HK-2 (cell line): Measurements from ENCODE around the gene PTPRZ1.

Experiments used
- DNase-seq: peaks from one replicate; pipeline ENCODE4 v3.0.0-alpha.2; 2018; ENCODE audit not compliant: unreplicated experiment

PTPRZ1 gene

DNA sequence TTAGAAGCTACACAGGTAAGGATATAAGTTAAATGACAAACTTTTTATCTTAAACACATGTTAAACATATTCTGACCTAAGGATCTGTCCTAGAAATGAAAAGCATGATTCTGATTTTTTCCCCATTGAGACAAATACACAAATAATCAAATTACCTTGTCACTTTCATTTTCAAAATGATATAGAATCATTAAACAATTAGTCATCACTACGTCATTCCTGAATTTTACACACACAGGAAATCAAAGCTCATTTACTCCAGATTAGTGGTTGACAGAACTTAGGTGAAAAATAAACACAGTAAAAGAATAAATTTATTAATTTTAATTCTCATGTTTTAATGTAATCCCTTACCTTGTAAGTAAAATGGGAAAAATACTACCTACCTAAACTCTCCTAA is 182.1 kb downstream of the PTPRZ1 start:
- DNase-seq = no peak

DNA sequence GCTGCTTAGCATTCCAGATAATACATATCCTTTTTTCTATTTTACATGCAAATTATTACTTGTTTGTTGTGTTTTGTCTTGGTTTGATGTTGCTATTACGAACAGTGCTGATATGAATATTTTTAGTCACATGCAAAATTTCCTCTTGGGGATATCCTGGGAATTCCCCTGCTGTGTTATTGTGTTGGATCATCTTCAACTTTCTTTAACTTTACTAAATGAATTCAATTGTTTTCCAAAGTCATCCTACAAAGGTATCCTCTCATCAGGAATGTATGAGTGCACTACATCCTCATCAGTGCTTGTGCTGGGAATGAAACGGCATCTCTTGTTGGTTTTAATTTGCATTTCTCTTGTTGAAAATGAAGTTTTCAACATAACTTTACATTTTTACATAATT is 184.0 kb downstream of the PTPRZ1 start:
- no peak for DNase-seq

DNA sequence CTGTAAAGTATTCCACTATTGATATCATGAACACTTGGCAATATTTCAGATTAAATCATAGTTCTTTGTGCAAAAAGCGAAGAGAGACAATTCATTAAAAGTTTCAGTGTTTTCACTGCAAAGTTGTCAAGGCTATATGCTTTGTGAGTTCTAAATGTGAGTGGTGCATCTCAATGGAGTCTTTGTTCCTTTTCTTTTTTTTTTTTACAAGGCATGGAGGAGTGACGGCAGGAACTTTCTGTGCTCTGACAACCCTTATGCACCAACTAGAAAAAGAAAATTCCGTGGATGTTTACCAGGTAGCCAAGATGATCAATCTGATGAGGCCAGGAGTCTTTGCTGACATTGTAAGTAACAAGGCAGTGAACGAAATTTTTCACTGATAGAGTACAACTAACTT is 186.6 kb downstream of the PTPRZ1 start:
- DNase-seq = no peak

DNA sequence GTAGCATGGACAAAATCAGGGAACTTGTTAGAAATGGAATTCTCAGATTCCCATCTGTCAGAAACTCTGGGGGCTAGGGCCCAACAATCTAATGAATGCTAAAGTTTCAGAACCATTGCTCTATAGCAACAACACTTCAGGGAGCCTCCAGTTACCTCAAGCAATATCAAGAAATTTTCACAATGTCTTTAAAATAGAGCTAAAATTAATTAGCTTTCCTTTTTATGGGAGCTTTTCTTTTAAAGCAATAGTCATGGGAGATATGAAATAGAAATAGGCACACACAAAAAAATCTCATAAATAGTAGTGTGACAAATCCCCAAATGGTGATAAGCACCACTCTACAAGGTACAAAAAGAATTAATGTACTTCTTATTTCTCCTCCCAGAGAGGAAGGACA is 190.2 kb downstream of the PTPRZ1 start:
- no peak for DNase-seq

DNA sequence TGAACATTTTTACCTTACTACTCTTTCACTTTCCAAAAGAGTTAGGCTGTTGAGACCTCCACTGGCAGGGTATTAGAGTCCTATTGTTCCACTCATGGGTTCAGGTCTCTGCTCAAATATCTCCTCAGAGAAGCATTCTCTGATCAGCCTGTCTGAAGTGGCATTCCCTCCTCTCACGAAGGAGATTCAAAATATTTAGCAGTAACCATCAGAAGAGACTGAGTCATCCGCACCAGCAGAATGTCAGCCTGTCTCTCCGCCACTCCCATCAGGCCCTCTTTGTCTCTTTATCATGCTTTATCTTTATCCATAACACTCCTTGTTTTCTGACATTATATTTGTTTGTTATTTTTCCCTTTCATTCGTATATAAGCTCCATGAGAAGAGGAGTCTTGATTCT is 192.0 kb downstream of the PTPRZ1 start:
- DNase-seq = no peak

DNA sequence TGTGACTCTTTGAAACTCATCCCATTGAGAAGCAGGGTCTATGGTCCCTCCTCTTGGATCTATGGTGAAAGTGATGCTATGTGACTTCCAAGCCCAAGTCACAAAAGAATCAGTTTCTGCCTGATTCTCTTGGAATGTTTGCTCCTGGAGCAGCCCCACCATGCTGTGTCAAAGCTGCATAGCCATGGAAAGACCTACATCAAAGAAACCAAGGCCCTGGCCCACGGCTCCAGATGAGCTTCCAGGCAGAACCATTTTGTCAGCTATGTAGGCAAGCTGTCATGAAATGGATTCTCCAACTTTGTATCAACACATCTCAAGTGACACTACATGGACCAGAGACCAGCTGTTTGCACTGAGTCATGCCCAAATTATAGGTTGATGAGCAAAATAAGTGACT is 194.1 kb downstream of the PTPRZ1 start:
- no peak for DNase-seq

DNA sequence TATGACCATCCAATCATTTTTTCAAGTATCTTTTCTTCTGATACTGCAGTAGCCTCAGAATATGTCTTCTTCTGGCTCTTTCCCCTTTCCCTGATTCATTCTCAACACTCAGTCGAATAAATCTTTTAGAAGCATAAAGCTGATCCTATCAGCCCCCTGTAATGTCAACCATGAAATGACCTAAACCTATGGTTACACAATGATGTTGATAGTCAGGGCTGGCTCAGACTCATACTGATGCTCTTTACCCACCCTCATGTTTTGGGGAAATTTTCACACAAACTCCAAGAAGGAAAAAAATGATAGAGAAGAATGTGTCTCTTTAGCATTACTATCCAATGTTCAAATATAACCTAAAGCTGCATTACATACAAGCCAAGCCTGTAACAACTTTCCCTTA is 195.1 kb downstream of the PTPRZ1 start:
- no peak for DNase-seq

DNA sequence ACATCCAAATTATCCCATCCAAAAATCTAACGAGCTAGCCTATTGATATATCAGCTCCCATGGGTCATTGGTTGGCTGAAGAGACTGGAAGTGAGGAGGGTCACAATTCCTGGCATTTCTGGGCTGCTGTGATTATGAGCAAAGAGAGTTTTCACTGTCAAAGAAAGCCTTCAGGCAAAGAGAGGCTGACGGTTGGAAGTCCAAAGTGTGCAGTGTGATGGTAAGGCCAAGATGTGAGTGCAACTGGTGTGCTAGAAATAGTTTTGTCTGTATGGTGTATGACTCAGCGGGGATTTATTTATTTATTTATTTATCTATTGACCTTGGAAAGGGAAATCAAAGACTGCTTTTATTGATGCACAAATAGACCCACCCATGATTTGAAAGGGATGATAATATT is 196.0 kb downstream of the PTPRZ1 start:
- no peak for DNase-seq

DNA sequence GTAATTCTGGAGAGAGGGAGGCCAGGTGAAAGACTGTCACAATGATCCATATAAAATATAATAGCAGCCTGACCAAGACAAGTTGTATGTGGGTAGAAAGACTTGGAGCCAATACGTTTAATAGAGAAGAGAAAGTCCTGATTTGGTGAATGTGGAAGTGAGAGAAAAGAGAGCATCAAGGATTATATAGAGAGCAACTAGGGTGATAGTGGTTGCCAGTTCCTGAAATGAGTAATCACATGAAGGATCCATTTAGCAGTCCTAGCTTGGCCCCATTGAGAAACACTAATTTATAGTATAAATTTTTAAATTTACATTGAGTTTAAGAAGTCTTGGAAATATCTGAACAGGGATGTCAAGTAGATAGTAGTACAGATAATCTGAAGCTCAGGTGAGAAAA is 197.1 kb downstream of the PTPRZ1 start:
- DNase-seq = no peak

DNA sequence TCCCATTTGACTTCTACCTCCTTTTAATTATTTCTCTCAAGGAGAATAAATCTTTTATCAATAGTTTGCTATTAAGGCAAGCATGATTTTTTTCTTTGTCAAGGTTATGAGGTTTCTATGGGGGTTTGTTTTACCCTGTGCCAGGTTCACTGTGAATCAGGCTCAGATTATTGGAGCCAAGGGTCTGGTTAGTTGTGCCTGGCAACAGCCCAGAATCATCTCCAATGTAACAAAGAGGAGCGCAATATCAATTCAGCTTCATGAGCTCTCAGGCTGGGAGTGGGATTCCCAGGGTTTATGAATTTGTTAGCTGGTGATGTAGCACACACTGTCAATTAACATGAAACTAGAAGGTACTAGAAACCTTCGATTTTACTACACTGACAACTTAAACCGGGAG is 197.9 kb downstream of the PTPRZ1 start:
- no peak for DNase-seq

DNA sequence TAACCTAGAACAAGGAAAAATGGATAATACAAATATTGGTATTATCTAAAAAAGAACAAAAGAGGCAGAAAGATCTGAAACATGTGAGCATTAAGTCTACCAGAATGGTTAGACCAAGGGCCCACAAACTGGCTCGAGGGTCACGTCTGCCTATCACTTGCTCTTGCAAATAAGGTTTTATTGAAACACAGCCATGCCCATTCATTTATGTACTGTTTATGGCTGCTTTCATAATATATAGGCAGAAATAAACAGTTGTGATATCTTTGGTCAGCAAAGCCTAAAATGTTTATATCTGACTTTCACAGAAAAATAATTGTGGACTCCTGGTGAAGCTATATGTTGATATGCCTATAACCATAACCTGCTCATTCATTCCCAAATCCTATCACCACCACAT is 199.3 kb downstream of the PTPRZ1 start:
- no peak for DNase-seq

DNA sequence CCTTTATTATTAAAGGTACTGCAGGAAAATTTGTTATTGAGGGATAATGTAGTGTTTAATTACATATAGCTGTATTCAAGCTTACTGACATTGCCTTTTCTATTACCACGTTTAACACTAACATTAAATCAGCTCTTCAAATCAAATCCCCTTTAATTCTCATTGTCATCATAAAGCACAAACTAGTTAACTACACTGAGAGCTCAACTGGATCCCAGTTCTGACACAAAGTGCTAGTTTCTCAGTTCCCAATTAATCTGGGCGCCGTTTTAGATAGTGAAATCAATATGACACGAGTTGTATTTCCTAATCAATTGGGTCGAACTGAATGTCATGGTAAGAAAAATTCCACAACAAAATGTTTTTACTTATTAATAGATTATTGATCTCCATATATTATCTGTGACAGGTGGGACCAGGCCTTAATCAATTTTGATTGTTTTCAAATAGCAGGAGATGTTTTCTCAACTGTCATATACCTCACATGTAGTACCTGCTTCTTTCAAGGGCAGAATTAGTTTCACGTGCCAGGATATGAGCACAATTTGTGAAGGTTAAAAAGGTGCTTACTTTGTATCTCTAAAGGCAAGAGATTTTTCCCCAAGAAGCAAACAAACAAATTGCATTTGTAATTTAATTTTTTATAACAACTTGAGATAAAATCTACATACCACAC is 200.1 kb downstream of the PTPRZ1 start:
- DNase-seq = no peak

DNA sequence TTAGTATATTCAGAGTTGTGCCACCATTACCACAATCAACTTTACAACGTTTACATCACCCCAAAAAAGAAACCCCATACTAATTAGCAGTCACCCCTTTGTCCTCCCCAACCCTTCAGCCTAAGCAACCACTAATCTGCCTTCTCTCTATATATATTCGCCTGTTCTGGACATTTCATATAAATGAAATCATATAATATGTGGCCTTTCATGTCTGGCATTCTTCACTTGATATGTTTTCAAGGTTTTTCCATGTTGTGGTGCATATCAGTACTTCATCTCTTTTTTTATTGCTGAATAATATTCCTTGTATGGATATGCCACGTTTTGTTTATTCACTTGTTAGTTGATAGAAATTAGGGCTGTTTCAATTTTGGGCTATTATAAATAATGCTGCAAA is 200.7 kb downstream of the PTPRZ1 start:
- DNase-seq = no peak

DNA sequence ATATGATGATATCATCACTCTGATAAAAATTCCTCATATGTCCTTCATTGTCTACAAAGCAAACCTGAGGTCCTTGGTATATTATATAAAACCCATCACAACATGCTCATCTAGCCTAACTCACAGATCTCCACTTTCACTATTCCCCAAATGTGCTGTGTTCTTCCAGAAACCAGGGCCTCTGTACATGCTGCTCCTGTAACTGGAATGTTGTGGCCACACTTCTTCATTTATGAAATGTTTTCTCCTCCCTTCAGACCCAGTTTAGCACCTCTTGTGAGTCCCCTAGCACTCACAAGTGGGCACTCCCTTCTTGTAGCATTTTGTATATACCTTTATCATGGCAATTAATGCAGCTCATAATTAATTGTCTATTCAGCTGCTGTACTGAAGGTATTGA is 209.2 kb downstream of the PTPRZ1 start:
- DNase-seq = no peak

DNA sequence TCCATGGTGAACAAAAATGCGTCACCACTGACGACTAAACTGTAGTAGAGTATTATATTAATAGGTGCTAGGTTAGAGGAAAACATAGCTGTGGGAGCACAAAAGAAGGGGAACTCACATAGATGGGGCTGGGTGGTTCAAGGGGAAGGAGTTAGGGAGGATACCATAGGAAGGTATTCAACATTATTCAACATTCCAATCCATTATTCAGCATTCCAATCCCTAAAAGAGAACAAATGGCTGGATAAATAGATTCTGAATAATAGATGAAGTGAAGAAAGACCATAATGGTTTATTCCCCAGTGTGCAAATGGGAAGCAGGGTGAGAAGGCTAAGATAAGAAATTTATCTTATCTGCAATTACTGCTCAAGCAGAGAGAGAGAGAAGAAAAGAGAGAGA is 209.7 kb downstream of the PTPRZ1 start:
- no peak for DNase-seq

DNA sequence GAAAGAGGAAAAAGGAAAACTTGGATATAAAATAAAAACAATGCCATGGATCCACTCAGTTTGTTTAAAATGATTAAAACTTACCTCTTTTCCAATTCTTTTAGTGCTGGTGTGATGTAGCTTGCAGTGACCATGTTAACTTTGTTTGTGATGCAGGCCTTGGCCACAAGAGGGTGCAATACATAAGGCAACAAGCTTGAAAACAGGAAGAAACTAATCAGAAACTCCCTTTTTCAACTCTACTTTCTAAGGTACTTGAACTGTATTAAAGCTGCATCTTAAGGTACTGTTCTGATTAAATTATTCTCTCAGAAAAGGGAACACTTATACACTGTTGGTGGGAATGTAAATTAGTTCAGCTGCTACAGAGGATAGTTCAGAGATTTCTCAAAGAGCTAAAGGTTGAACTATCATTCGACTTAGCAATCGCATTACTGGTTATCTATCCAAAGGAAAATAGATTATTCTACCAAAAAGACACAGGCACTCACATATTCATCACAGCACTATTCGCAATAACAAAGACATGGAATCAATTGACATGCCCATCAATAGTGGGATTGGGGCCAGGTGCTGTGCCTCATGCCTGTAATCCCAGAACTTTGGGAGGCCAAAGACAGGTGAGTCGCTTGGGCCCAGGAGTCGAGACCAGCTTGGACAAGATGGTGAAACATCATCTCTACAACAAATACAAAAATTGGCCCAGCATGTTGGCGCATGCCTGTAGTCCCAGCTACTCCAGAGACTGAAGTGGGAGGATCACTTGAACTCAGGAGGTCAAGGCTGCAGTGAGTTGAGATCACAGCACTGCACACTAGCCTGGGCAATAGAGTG is 220.2 kb downstream of the PTPRZ1 start:
- DNase-seq = peak; percentile 58

DNA sequence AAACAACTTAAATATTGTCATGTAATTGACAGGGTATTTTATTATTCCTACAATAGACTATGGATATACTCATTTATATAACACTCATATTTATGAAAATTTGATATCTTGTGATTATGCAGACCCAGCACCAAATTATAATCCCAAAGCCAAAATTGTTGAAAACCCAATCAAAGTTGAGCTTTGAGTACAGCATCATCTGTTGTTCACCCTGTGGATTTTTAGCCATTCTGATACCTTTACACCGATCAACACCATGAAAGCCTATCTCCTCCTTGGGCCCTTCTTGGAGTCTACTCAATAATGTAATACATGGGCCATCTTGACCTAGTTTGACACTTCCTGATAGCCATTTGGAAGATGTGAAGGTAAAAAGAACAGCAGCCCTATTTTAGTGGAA is 221.6 kb downstream of the PTPRZ1 start:
- DNase-seq = no peak

DNA sequence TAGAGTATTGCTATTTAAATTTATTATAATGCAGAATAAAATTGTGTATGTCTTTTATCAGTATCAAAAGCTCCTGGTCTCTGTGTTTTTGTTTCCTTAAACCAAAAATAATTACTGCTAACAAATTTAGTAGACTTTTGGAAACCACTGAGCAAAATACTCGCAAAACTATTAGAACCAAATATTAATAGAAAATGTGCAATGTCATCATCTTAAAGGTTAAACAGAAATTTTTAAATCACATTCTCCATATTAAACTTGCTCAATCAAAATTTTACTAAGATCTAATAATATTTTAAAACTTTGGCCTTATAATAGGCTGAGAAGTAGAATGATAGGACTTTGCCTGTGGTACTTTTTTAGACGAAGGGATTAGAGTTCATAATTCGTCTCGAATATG is 222.7 kb downstream of the PTPRZ1 start:
- no peak for DNase-seq

DNA sequence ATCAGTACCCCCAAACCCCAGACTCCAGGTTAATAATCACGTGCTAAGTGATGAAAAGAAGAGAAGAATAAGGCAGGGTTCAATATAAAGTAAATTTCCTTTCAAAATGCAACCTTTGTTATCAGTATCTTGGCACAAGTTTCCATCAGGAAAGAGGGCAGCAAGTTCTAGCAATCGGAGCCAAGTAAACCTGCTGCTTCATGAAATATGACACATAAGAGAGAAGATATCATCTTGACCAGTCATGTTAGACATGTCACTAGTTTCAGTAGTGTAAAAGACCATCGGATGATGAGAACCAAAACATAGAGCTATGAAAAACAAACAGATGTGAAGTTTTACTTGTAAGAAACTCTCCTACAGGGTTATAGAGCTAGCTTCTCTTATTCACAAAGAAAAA is 227.1 kb downstream of the PTPRZ1 start:
- DNase-seq = no peak

DNA sequence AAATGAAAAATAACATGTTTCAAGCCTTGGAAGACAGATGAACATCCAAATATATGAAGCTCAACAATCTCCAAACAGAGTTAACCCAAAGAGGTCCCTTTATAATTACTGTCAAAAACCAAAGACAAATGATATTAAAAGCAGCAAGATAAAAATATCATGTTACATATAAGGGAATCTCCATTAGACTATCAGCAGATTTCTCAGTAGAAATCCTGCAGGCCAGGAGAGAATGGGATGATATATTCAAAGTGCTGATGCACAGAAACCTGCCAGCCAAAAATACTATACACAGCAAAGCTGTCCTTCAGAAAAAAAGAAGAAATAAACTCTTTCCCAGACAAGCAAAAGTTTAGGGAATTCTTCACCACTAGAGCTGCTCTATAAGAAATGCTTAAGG is 230.1 kb downstream of the PTPRZ1 start:
- no peak for DNase-seq
